OCI-LY3 (cell line): ENCODE data around the gene GAS2L1.

Experiments
- EZH2phosphoT487 ChIP-seq: fragments of 200-600 bp; shearing (Covaris generic); IDR thresholded peaks from 2 replicates; pipeline ENCODE4 v1.6.1; 2018; ENCODE audit warnings: antibody characterized with exemption, mixed run types, low read depth
- TF ChIP-seq, protein P1 (sequence below): fragments of 200-600, 300-600 bp; sonication (generic); IDR thresholded peaks from 2 replicates; pipeline ENCODE4 v1.5.1; 2014; ENCODE audit warnings: antibody characterized with exemption, low read length, low read depth

DNA sequence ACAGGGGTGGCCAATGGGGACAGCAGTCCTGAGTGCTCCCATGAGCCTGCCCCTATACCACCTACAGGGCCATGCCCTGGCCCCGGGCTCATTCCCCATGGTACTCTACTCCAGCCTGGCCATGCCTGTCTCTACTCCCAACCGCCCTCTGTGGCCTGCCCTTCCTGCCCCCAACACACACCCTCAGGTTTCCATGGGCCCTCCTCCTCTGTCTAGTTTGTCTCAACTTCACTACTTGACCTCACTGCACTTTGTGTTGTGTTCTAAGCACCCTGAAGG is 35.3 kb downstream of the GAS2L1 start:
- TF ChIP-seq, protein P1, sequence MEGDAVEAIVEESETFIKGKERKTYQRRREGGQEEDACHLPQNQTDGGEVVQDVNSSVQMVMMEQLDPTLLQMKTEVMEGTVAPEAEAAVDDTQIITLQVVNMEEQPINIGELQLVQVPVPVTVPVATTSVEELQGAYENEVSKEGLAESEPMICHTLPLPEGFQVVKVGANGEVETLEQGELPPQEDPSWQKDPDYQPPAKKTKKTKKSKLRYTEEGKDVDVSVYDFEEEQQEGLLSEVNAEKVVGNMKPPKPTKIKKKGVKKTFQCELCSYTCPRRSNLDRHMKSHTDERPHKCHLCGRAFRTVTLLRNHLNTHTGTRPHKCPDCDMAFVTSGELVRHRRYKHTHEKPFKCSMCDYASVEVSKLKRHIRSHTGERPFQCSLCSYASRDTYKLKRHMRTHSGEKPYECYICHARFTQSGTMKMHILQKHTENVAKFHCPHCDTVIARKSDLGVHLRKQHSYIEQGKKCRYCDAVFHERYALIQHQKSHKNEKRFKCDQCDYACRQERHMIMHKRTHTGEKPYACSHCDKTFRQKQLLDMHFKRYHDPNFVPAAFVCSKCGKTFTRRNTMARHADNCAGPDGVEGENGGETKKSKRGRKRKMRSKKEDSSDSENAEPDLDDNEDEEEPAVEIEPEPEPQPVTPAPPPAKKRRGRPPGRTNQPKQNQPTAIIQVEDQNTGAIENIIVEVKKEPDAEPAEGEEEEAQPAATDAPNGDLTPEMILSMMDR: no peak
- TF ChIP-seq EZH2phosphoT487: no peak
